ENCODE data around the gene COQ9. TPM values are rescaled to one million over a fixed set of nuclear protein-coding genes. Genes with fewer than 3 reads are reported as not detected.

The COQ9 gene
- total and polyA plus RNA-seq, 2 donors (not counting 1 experiment from before 2014, with no cell fraction given) = 44.4 to 51.2 TPM

- DNase-seq (ENCODE audit: low read depth in 2 of 2) = no peak
- no peaks in the 10 kb centered on the region for H3K36me3 ChIP-seq (ENCODE audit: control insufficient read depth, insufficient read depth, low read length)
- H4K20me1 ChIP-seq (ENCODE audit: control insufficient read depth, extremely low read depth, insufficient read depth, low read length) = no peaks in the 10 kb centered on the region
- H3K9ac ChIP-seq (ENCODE audit: insufficient read depth, low read length) = no peak overlapping the region
- no peak for TF ChIP-seq CTCF (conservative IDR thresholded peaks at IDR 0.05 in 1 of 2, IDR thresholded peaks at IDR 0.05 in 1 of 2; ENCODE audit: low read depth in 1 of 2, low read length in 2 of 2)
- TF ChIP-seq EZH2 (IDR thresholded peaks at IDR 0.05; ENCODE audit: low read length, missing control alignments) = no peak
- H3K27ac ChIP-seq (ENCODE audit: insufficient read depth, low read length) = no peak overlapping the region
- no peaks in the 10 kb centered on the region for H3K4me1 ChIP-seq (ENCODE audit: control insufficient read depth, extremely low read depth, insufficient read depth, low read length)
- no peak overlapping the region for H3K4me2 ChIP-seq (ENCODE audit: extremely low read depth, insufficient read depth, low read length)
- H2AFZ ChIP-seq (ENCODE audit: low read length) = no peak overlapping the region
- H3K27me3 ChIP-seq (ENCODE audit: control insufficient read depth, insufficient read depth, low read length) = peaks cover 12% of the 10 kb centered on the region
- no peak overlapping the region for H3K4me3 ChIP-seq (replicated peaks in 1 of 4; ENCODE audit: control extremely low read depth in 1 of 4, insufficient read depth in 1 of 4, low read depth in 3 of 4, low read length in 4 of 4)
- H3K9me3 ChIP-seq (ENCODE audit: control insufficient read depth, insufficient read depth, low read depth, low read length) = no peaks in the 10 kb centered on the region
- H3K79me2 ChIP-seq (ENCODE audit: control insufficient read depth, insufficient read depth, low read length) = no peaks in the 10 kb centered on the region
Measured at GRCh38 chr16:57500578-57501111, 53.4 kb downstream of the COQ9 start.

- no peak for DNase-seq (ENCODE audit: low read depth in 2 of 2)
- no peak for TF ChIP-seq EZH2 (IDR thresholded peaks at IDR 0.05; ENCODE audit: low read length, missing control alignments)
- no peak for TF ChIP-seq CTCF (conservative IDR thresholded peaks at IDR 0.05 in 1 of 2, IDR thresholded peaks at IDR 0.05 in 1 of 2; ENCODE audit: low read depth in 1 of 2, low read length in 2 of 2)
- H2AFZ ChIP-seq (ENCODE audit: low read length) = no peak overlapping the region
- no peak overlapping the region for H3K4me3 ChIP-seq (replicated peaks in 1 of 4; ENCODE audit: control extremely low read depth in 1 of 4, insufficient read depth in 1 of 4, low read depth in 3 of 4, low read length in 4 of 4)
- H4K20me1 ChIP-seq (ENCODE audit: control insufficient read depth, extremely low read depth, insufficient read depth, low read length) = no peaks in the 10 kb centered on the region
- H3K9ac ChIP-seq (ENCODE audit: insufficient read depth, low read length) = no peak overlapping the region
- no peaks in the 10 kb centered on the region for H3K79me2 ChIP-seq (ENCODE audit: control insufficient read depth, insufficient read depth, low read length)
- peaks cover 11% of the 10 kb centered on the region for H3K27me3 ChIP-seq (ENCODE audit: control insufficient read depth, insufficient read depth, low read length)
- H3K27ac ChIP-seq (ENCODE audit: insufficient read depth, low read length) = no peak overlapping the region
- H3K4me2 ChIP-seq (ENCODE audit: extremely low read depth, insufficient read depth, low read length) = no peak overlapping the region
- no peaks in the 10 kb centered on the region for H3K4me1 ChIP-seq (ENCODE audit: control insufficient read depth, extremely low read depth, insufficient read depth, low read length)
- no peaks in the 10 kb centered on the region for H3K36me3 ChIP-seq (ENCODE audit: control insufficient read depth, insufficient read depth, low read length)
- H3K9me3 ChIP-seq (ENCODE audit: control insufficient read depth, insufficient read depth, low read depth, low read length) = no peaks in the 10 kb centered on the region
Measured at GRCh38 chr16:57501492-57501891, 54.2 kb downstream of the COQ9 start.

GRCh38 chr16:57502048-57502775 lies 54.9 kb downstream of the COQ9 start:
- Histone ChIP-seq H3K9me3 (ENCODE audit: control insufficient read depth, insufficient read depth, low read depth, low read length) (no peaks in the 10 kb centered on the region), H3K9ac (ENCODE audit: insufficient read depth, low read length) (no peak overlapping the region), H3K27ac (ENCODE audit: insufficient read depth, low read length) (no peak overlapping the region), H4K20me1 (ENCODE audit: control insufficient read depth, extremely low read depth, insufficient read depth, low read length) (no peaks in the 10 kb centered on the region), H3K4me3 (replicated peaks in 1 of 4; ENCODE audit: control extremely low read depth in 1 of 4, insufficient read depth in 1 of 4, low read depth in 3 of 4, low read length in 4 of 4) (no peak overlapping the region), H2AFZ (ENCODE audit: low read length) (no peak overlapping the region), H3K79me2 (ENCODE audit: control insufficient read depth, insufficient read depth, low read length) (no peaks in the 10 kb centered on the region), H3K36me3 (ENCODE audit: control insufficient read depth, insufficient read depth, low read length) (no peaks in the 10 kb centered on the region), H3K4me1 (ENCODE audit: control insufficient read depth, extremely low read depth, insufficient read depth, low read length) (no peaks in the 10 kb centered on the region), H3K27me3 (ENCODE audit: control insufficient read depth, insufficient read depth, low read length) (peaks cover 8% of the 10 kb centered on the region), H3K4me2 (ENCODE audit: extremely low read depth, insufficient read depth, low read length) (no peak overlapping the region)
- TF ChIP-seq EZH2 (IDR thresholded peaks at IDR 0.05; ENCODE audit: low read length, missing control alignments) (no peak), CTCF (conservative IDR thresholded peaks at IDR 0.05 in 1 of 2, IDR thresholded peaks at IDR 0.05 in 1 of 2; ENCODE audit: low read depth in 1 of 2, low read length in 2 of 2) (no peak)
- DNase-seq (ENCODE audit: low read depth in 2 of 2) = no peak

Data from fibroblast of lung (primary cell).